PC-9 (cell line): Measurements from ENCODE around the gene RPL13A.

Experiments used
- EZH2 ChIP-seq: fragments of 200-600 bp; sonication (generic); IDR thresholded peaks from 2 replicates; pipeline ENCODE4 v1.8.0; 2017; ENCODE audit warnings: antibody characterized with exemption, low read depth
- TF ChIP-seq, protein P1 (sequence below): fragments of 200-600 bp; sonication (generic); conservative IDR thresholded peaks from 2 replicates; pipeline ENCODE4 v1.6.1; 2017; ENCODE audit warnings: mixed run types, antibody characterized with exemption, mild to moderate bottlenecking, moderate library complexity

DNA sequence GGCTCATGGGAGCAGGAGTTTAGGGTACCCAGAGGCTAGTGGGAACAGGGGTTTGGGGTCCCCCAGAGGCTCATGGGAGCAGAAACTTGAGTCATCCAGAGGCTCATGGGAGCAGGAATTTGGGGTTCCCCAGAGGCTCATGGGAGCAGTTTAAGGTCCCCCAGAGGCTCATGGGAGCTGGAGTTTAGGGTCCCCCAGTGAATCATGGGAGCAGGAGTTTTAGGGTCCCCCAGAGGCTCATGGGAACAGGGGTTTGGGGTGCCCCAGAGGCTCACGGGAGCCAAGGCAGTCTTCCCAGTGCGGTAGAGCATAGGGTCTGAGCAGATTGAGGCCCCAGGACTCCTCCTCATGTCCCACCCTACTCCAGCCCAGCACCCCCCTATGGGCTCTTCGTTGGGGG is 22.0 kb upstream of the RPL13A start:
- TF ChIP-seq, protein P1, sequence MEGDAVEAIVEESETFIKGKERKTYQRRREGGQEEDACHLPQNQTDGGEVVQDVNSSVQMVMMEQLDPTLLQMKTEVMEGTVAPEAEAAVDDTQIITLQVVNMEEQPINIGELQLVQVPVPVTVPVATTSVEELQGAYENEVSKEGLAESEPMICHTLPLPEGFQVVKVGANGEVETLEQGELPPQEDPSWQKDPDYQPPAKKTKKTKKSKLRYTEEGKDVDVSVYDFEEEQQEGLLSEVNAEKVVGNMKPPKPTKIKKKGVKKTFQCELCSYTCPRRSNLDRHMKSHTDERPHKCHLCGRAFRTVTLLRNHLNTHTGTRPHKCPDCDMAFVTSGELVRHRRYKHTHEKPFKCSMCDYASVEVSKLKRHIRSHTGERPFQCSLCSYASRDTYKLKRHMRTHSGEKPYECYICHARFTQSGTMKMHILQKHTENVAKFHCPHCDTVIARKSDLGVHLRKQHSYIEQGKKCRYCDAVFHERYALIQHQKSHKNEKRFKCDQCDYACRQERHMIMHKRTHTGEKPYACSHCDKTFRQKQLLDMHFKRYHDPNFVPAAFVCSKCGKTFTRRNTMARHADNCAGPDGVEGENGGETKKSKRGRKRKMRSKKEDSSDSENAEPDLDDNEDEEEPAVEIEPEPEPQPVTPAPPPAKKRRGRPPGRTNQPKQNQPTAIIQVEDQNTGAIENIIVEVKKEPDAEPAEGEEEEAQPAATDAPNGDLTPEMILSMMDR = no peak
- no peak for TF ChIP-seq EZH2
